NCI-H2029 (cell line): ENCODE measurements around the gene SLC39A9.
"Not testable (repeated sequence)": the region's sequence is repeated elsewhere in the genome, so short reads cannot be mapped to it uniquely, and the experiment has no call there.

Experiments
- DNase-seq: peaks from one replicate; lab custom pipeline; 2025; lab: John Stamatoyannopoulos, UW

The SLC39A9 gene

DNA sequence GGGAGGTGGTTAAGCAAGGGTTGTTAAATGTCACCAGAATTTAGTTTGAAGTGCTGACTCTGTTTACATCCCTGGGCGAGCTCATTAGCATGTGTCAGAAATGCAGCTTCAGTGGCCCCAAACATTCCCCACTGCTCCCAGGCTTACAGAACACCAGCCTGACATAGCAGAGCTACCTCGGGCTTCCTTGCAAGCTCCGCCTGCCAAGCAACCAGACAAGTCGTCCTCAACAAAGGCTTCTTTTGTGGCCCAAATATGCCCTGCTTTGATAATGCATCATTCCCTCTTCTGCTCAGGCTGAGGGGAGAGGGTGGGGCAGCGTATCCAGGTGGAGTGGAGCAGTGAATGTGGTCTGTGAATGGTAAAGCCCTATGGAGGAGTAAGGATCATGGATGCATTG lies 28.4 kb upstream of the SLC39A9 start:
- no peak for DNase-seq

DNA sequence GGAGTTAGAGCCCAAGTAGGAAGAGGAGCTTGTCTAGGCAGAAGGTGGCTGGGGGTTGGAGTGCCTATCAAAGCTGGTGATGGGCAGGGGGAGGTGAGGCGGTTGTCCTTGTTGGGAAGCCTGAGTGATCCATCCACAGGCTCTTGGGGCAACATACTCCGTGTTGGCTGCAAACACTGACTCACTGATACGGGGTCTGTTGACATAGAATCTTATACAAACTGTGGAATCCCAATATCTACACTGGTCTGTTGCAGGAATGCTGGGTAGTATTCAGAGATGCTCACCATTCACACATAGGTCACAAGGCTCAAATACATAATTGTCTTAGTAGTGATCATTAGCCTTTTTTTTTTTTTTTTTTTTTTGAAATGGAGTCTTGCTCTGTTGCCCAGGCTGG lies 26.3 kb upstream of the SLC39A9 start:
- no peak for DNase-seq

- no peak for DNase-seq
Measured at GRCh38 chr14:69373104-69373503, 25.4 kb upstream of the SLC39A9 start.

DNA sequence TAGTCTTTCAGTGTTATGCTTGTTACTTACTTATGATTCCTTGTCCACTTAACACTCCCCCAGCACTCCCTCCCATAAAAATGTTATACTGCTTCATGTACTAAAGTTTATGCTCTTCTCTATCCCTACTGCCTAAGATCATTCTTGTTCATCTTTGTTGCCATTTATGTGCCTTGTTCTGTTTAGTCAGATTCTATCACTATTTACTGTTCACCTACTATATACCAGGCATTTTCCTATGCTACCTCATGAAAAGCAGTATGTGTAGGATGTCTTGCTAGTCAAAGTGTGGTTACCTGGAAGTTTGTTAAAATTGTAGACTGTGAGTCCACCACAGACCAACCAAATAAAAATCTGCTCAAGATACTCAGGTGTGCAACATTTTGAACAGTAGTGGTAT lies 24.3 kb upstream of the SLC39A9 start:
- no peak for DNase-seq

GRCh38 chr14:69375182-69375581 lies 23.3 kb upstream of the SLC39A9 start:
- DNase-seq: no peak

DNA sequence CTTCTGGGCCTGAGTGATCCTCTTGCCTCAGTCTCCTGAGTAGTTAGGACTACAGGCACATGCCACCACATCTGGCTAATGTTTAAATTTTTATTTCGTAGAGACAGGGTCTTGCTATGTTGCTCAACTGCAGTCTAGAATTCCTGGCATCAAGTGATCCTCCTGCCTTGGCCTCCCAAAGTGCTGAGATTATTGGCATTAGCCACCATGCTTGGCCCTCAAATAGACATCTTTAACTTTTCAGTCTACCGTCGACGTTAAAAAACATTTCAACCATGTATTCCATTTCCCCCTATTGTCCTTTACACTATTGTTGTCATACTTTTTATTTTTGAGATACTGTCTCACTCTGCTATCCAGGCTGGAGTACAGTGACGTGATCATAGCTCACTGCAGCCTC lies 22.8 kb upstream of the SLC39A9 start:
- DNase-seq: no peak

DNA sequence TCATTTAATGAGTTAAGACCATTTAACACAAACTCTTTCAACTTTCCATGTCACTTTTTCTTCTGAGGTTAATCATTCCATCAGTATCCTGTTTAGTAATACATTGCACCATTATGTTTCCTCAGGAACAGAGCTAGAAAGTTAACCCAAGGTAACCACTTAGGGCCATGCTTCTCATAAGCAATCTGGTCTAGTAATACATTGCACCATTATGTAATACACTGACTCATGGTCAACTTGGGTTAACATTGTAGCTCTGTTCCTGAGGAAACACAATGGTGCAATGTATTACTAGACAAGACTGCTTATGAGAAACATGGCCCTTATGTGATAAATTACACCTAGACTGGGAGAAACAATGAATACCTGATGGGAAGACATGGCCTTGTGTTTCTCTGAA lies 22.1 kb upstream of the SLC39A9 start:
- DNase-seq: no peak

DNA sequence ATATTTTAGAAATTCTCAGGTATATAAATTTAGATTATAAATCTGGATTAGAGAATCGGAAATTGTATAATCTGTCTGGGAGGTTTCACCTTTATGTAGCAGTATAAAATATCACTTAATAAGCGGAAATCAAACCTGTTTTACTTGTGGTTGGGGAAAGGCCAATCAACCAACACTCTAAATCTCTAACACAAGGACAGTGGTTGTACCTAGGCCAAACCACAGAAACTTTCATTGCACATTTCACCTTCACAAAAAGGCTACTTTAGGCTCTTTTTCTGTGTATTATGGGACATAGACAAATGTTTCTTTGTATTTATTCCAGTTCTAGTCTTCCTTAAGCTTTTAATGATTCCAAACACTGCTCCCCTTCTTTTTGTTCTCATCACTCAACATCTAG lies 20.2 kb upstream of the SLC39A9 start:
- DNase-seq: no peak

- DNase-seq: no peak
Measured at GRCh38 chr14:69387311-69387710, 11.2 kb upstream of the SLC39A9 start.

- not testable (repeated sequence) for DNase-seq
Measured at GRCh38 chr14:69391400-69391799, 7.1 kb upstream of the SLC39A9 start.

DNA sequence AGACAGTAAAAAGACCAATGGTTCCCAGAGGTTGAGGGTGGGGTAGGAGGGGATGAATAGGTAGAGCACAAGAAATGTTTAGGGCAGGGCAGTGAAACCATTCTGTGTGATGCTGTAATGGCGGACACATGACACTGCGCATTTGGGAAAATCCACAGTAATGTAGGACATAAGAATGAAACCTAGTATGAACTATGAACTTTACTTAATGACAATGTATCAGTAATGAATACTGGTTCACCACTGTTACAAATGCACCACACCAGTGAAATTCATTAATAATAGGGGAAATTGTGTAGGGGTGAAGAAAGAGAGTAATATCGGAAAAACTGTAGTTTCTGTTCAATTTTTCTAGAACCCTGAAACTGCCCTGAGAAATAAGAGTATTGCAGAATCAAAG lies 6.0 kb upstream of the SLC39A9 start:
- no peak for DNase-seq

DNA sequence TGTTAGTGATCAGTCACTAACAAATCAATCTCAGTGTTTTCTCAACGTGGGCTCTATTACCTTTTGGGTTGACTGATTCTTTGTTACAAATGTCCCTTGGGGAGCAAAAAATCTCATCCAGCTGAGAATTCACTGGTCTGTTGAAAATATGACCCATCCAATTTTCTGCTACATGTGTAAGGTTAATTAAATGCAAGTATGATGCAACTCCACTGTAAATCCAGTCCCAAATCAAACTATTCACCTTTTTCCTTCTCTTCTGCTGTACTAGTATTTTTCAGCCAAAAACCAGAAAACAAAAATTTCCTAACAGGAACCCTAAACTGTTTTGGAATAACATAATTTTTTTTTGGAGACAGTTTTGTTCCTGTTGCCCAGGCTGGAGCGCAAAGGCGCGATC lies 2.6 kb upstream of the SLC39A9 start:
- no peak for DNase-seq

DNA sequence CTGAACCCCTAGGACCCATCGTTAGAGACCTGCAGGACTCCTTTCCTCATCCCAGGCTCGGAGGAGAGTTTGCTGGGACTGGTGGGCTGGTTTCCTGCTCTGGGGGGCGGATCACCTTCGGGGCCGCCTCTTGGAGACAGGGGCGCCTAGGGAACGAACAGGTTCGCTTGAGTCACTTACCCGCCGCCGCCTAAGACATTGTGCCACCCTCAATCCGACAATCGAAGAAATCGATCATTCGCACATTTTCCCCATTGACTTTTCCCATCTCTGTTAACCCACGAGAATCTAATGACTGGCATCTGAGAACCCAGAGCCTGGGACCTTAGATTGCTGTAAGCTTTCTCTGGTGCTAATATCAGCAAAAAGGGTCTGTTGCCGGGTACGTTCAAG lies 322 bp downstream of the SLC39A9 start:
- no peak for DNase-seq

GRCh38 chr14:69399750-69400149 lies 1.3 kb downstream of the SLC39A9 start:
- no peak for DNase-seq

- no peak for DNase-seq
Measured at GRCh38 chr14:69400154-69400553, 1.7 kb downstream of the SLC39A9 start.

DNA sequence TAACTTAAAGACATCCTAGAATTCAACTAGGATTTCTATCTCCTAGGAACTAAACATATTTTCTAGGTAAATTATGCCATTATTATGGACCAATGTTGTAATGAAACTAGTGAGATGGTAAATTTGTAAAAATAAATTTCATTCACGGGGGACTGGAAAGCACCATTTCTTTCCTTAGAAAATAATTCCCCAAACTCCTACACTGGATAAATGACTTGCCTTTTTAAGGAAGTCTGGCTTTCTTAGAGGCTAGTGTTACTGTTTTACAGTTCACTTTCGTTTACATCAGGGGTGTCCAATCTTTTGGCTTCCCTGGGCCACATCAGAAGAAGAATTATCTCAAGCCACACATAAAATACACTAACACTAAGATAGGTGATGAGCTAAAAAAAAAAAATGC lies 3.3 kb downstream of the SLC39A9 start:
- no peak for DNase-seq

DNA sequence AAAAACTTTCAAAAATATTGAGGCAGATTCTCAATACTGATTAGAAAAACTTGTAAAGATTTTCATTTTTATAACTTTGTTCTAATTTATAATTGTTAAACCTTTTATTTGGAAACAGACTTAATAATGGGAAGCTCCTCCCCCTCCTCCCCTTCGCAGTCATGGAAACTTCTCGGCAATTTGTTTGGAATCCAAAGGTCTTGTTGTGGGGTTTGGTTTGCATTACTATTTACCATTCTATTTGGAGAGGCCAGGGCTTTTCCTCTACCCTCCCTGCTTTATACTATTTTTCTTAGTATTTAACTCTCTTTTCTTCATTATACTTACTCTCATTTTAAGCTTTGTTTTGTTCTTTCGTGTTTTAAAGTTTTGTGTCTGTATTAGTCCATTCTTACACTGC lies 6.0 kb downstream of the SLC39A9 start:
- DNase-seq: no peak

GRCh38 chr14:69404883-69405282 lies 6.4 kb downstream of the SLC39A9 start:
- no peak for DNase-seq

GRCh38 chr14:69405762-69406161 lies 7.3 kb downstream of the SLC39A9 start:
- no peak for DNase-seq

GRCh38 chr14:69408331-69408960 lies 10.0 kb downstream of the SLC39A9 start:
- no peak for DNase-seq

GRCh38 chr14:69413483-69413882 lies 15.0 kb downstream of the SLC39A9 start:
- DNase-seq: no peak

DNA sequence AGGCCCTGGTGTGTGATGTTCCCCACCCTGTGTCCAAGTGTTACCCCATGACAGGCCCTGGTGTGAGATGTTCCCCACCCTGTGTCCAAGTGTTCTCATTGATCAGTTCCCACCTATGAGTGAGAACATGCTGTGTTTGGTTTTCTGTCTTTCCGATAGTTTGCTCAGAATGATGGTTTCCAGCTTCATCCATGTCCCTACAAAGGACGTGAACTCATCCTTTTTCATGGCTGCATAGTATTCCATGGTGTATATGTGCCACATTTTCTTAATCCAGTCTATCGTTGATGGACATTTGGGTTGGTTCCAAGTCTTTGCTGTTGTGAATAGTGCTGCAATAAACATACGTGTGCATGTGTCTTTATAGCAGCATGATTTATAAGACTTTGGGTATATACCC lies 17.6 kb downstream of the SLC39A9 start:
- DNase-seq: not testable (repeated sequence)

DNA sequence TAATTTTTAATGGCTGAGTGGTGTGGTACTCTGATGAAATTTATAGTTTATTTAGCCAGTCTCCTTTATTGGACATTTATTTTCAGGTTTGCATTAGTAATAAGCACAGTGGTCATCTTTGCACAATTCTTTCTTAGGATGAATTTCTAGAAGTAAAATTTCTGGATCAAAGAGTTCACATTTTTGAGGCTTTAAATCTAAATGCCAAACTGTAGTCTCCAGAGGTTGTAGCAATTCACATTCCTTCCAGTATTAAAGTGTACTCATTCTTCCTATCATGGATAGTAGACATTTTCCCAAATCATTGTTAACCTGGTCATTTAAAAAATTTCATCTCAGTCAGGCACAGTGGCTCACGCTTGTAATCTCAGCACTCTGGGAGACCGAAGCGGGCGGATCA lies 24.8 kb downstream of the SLC39A9 start:
- no peak for DNase-seq

DNA sequence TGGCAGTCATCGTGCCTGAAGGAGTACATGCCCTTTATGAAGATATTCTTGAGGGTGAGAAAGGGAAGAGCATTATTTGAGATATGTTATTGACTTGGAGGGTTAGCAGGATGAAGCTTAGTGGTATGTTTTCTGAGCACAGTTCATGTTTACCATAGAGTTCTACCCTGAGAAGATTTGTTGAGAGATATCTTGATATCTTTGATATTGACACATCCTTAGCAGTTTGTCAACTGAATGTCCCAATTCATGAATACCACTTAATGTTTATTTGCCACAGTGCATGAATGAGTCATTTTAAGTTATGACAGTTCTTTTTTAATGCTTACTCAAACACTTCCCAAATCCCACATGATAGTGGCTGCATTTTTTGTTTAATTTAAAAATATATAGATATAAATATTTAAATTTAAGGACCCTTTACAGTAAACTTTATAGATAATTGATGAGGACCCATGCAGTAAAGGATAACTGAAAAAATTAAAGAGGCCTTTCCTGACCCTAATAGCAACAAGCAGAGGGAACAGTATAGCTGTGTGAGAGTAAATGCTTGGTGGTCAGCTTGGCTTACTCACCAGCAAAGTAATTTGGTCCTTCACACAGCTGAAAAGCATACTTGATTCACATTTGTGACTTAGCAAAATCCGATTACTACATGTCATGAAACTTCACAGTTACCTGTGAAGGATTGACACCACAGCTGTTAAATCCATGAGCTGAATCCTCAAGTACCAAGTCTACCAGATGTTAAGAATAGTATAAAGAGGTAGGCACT lies 25.8 kb downstream of the SLC39A9 start:
- no peak for DNase-seq
